HCT116 (cell line): ENCODE data around the gene EPHA3. TPM values are rescaled to one million over a fixed set of nuclear protein-coding genes. Genes with fewer than 3 reads are reported as not detected.

Source experiments
- ATAC-seq: fragments of 200-7000 bp; cut with Tn5 transposase; 2 replicates; pipeline ENCODE4 v1.9.1; 2020; ENCODE audit warnings: mild to moderate bottlenecking, moderate library complexity
- BruUV-seq: library from RNA; stranded (reverse); fragments of 400-500 nt; replicated peaks from 2 replicates; lab custom pipeline; 2021; lab: Mats Ljungman, UMichigan
- CTCF ChIA-PET: fragments of 300-600 bp; sonication (Branson Sonifier 250); formaldehyde crosslinking; loops from one replicate; lab custom pipeline; 2021; ENCODE audit warnings: antibody characterized with exemption; lab: Charles Lee
- POLR2A ChIA-PET: fragments of 300-600, 350-600 bp; sonication (Branson Sonifier 250); formaldehyde crosslinking; loops from one replicate; lab custom pipeline; 2021; ENCODE audit warnings: antibody characterized with exemption; lab: Charles Lee
- RAD21 ChIA-PET, 2 experiments: fragments of 300-600 bp; sonication (Branson Sonifier 250); formaldehyde crosslinking; loops; one replicate each; lab custom pipeline; 2023; ENCODE audit warnings: low total read pairs in 2 of 2; ENCODE audit not compliant: uncharacterized antibody in 2 of 2, unreplicated experiment in 2 of 2, low non-redundant PET in 1 of 2; lab: Charles Lee
- DNase-seq: peaks from one replicate; pipeline ENCODE4 v3.0.0-alpha.2; 2010; ENCODE audit warnings: low read depth, low spot score
- H2AFZ ChIP-seq: fragments of 200-600 bp; shearing (Covaris generic), sonication (generic); 2 replicates; pipeline ENCODE4 v1.6.1; 2017; ENCODE audit warnings: low read depth, mixed run types, mixed read lengths, antibody characterized with exemption, low read length; ENCODE audit not compliant: poor library complexity, severe bottlenecking
- H3K27ac ChIP-seq: 2 replicates; pipeline ENCODE4 v1.5.1; 2012; ENCODE audit warnings: low read depth, low read length
- H3K27me3 ChIP-seq: fragments of 200-600 bp; sonication (generic); 2 replicates; pipeline ENCODE4 v1.6.1; 2016; ENCODE audit warnings: mixed run types, low read length, mixed read lengths; ENCODE audit not compliant: insufficient read depth
- H3K36me3 ChIP-seq, 2 experiments: fragments of 200-500 bp in 1 of 2; fragments of 200-600 bp in 1 of 2; sonication (Bioruptor generic) in 1 of 2; sonication (generic) in 1 of 2; 2 replicates each; pipeline versions ENCODE4 v1.5.1 to v1.6.1; 2014 to 2016; ENCODE audit warnings: low read length in 2 of 2, inconsistent platforms in 1 of 2, mixed read lengths in 1 of 2, mixed run types in 1 of 2; ENCODE audit not compliant: insufficient read depth in 2 of 2, control insufficient read depth in 1 of 2
- H3K4me1 ChIP-seq, 2 experiments: fragments of 200-600 bp in 1 of 2; sonication (generic) in 1 of 2; 2 replicates each; pipeline versions ENCODE4 v1.5.1 to v1.6.1; 2012 to 2017; ENCODE audit warnings: low read length in 2 of 2, inconsistent platforms in 1 of 2, mild to moderate bottlenecking in 1 of 2, mixed read lengths in 1 of 2, mixed run types in 1 of 2, moderate library complexity in 1 of 2; ENCODE audit not compliant: insufficient read depth in 2 of 2, control insufficient read depth in 1 of 2
- H3K4me2 ChIP-seq: fragments of 200-600 bp; sonication (generic); 2 replicates; pipeline ENCODE4 v1.6.1; 2017; ENCODE audit warnings: mixed run types, low read length, mixed read lengths
- H3K4me3 ChIP-seq, 2 experiments: fragments of 200-600 bp in 1 of 2; sonication (generic) in 1 of 2; replicated peaks in 1 of 2; 2 replicates each; pipeline ENCODE4 v1.5.1; 2011 to 2016; ENCODE audit warnings: low read length in 2 of 2, control low read depth in 1 of 2, low read depth in 1 of 2, mild to moderate bottlenecking in 1 of 2, mixed read lengths in 1 of 2, mixed run types in 1 of 2
- H3K79me2 ChIP-seq: fragments of 200-600 bp; sonication (generic); 2 replicates; pipeline ENCODE4 v1.6.1; 2017; ENCODE audit warnings: mild to moderate bottlenecking, mixed run types, low read length, moderate library complexity, mixed read lengths; ENCODE audit not compliant: insufficient read depth
- H3K9ac ChIP-seq: fragments of 200-600 bp; sonication (generic); 2 replicates; pipeline ENCODE4 v1.6.1; 2016; ENCODE audit warnings: low read length, mixed read lengths
- H3K9me2 ChIP-seq: fragments of 200-600 bp; sonication (generic), shearing (Covaris generic); 2 replicates; pipeline ENCODE4 v1.6.1; 2017; ENCODE audit warnings: mixed run types, mild to moderate bottlenecking, moderate library complexity; ENCODE audit not compliant: insufficient read depth
- H3K9me3 ChIP-seq, 2 experiments: fragments of 200-500 bp in 1 of 2; fragments of 200-600 bp in 1 of 2; sonication (Bioruptor generic) in 1 of 2; sonication (generic) in 1 of 2; 2 replicates each; pipeline ENCODE4 v1.6.1; 2014 to 2017; ENCODE audit warnings: low read length in 2 of 2, mixed read lengths in 2 of 2, inconsistent platforms in 1 of 2, low read depth in 1 of 2, mild to moderate bottlenecking in 1 of 2, mixed run types in 1 of 2, moderate library complexity in 1 of 2; ENCODE audit not compliant: control insufficient read depth in 1 of 2, insufficient read depth in 1 of 2
- H4K20me1 ChIP-seq: fragments of 200-600 bp; sonication (generic), shearing (Covaris generic); 2 replicates; pipeline ENCODE4 v1.6.1; 2017; ENCODE audit warnings: mixed run types, mild to moderate bottlenecking, moderate library complexity; ENCODE audit not compliant: insufficient read depth
- ATF3 ChIP-seq: IDR thresholded peaks from 2 replicates; pipeline ENCODE4 v1.6.1; 2012
- EGR1 ChIP-seq: IDR thresholded peaks from 2 replicates; pipeline ENCODE4 v1.6.1; 2012; ENCODE audit warnings: low read depth
- EZH2phosphoT487 ChIP-seq: fragments of 200-600 bp; IDR thresholded peaks from 2 replicates; pipeline ENCODE4 v1.6.1; 2018; ENCODE audit warnings: antibody characterized with exemption, borderline replicate concordance
- FOSL1 ChIP-seq: IDR thresholded peaks from 2 replicates; pipeline ENCODE4 v1.6.1; 2012; ENCODE audit warnings: low read depth
- RAD21 ChIP-seq: IDR thresholded peaks from 2 replicates; pipeline ENCODE4 v1.6.1; 2012; ENCODE audit warnings: low read depth, mild to moderate bottlenecking
- YY1 ChIP-seq: IDR thresholded peaks from 2 replicates; pipeline ENCODE4 v1.6.1; 2011; ENCODE audit warnings: low read length, low read depth, moderate library complexity, mild to moderate bottlenecking; ENCODE audit not compliant: insufficient replicate concordance; ENCODE audit errors: extremely low read depth
- ZBTB33 ChIP-seq: IDR thresholded peaks from 2 replicates; pipeline ENCODE4 v1.6.1; 2011; ENCODE audit warnings: mild to moderate bottlenecking, low read length, moderate library complexity; ENCODE audit not compliant: insufficient replicate concordance; ENCODE audit errors: extremely low read depth
- ZNF274 ChIP-seq: fragments of 200-500 bp; sonication (Bioruptor generic); IDR thresholded peaks from 2 replicates; pipeline ENCODE4 v1.6.1; 2014; ENCODE audit warnings: mild to moderate bottlenecking, low read depth, low read length, inconsistent platforms
- intact Hi-C: fragments of 100-400 bp; cut with micrococcal nuclease; formaldehyde crosslinking; loops from 2 replicates; pipeline ENCODE4 v1.10.0; 2022
- total RNA-seq: library from RNA; stranded (reverse); gene quantifications from one replicate; pipeline ENCODE4 v1.2.1, GENCODE V29; 2021; ENCODE audit not compliant: unreplicated experiment
- TF ChIP-seq, protein P1 (sequence below): IDR thresholded peaks from 2 replicates; pipeline ENCODE4 v1.6.1; 2012; ENCODE audit warnings: low read depth
- TF ChIP-seq, protein P2 (sequence below): IDR thresholded peaks from 2 replicates; pipeline ENCODE4 v1.6.1; 2012

Gene EPHA3
- total RNA-seq, 1 experiment from 2014 or later, result not detected

DNA sequence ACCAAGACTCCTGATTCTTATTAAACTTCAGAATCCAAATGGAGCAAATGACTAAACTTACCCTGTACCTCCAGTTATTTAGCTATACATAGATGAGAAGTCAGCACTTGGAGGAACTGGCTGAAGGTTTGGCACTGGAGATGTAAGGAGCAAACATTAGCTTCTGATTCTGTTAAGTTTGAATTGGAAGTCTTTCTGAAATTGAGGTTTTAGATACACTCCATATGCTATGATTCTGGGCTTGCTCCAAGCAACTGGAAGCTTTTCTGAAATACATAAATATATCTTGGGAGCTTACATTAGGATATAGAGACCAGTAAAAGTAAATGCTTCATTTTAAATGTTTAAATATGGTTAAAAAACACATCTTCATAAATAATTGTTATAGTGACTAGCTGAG is 333.7 kb downstream of the EPHA3 start:
- H4K20me1 ChIP-seq, result no peaks in the 10 kb centered on the region
- no peak overlapping the region for H2AFZ ChIP-seq
- H3K4me3 ChIP-seq, result no peak overlapping the region
- no peaks in the 10 kb centered on the region for H3K9me2 ChIP-seq
- no peaks in the 10 kb centered on the region for H3K27me3 ChIP-seq
- POLR2A ChIA-PET, result no interaction called here
- H3K79me2 ChIP-seq, result no peaks in the 10 kb centered on the region
- CTCF ChIA-PET, result no interaction called here
- no peak for TF ChIP-seq ZBTB33
- no peak for TF ChIP-seq EGR1
- TF ChIP-seq FOSL1, result no peak
- no peak for TF ChIP-seq ATF3
- no peak overlapping the region for H3K27ac ChIP-seq
- peaks cover 18 to 19% of the 10 kb centered on the region in 2 experiments; a peak in 2 of 4 replicates for H3K9me3 ChIP-seq
- no peak overlapping the region for H3K9ac ChIP-seq
- DNase-seq (no peak), ATAC-seq (no peak)
- H3K4me2 ChIP-seq, result no peak overlapping the region
- H3K36me3 ChIP-seq, result no peaks in the 10 kb centered on the region
- BruUV-seq, result no TSS peak
- H3K4me1 ChIP-seq, result no peaks in the 10 kb centered on the region
- RAD21 ChIA-PET, result no interaction called here
- intact Hi-C loops, result no loop called here

DNA sequence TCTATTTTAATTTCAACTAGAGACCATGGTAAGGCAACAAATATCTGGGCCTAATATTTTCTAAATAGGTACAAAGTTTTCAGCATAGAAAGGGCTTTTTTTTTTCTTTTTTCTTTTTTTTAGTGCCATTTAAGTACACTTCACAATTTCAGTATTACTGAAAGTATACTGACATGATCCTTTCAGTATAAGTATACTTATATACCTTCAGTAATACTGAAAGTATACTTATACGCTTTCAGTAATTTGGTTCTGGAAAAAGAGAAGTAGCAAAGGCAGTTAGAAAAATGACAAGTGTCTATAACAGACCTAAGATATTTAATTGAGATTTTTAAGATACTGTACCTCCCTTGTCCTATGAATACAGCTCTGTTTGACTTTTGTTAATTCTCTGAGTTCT is 339.2 kb downstream of the EPHA3 start:
- H3K4me1 ChIP-seq, result no peaks in the 10 kb centered on the region
- no peaks in the 10 kb centered on the region for H3K9me2 ChIP-seq
- H2AFZ ChIP-seq, result no peak overlapping the region
- CTCF ChIA-PET, result no interaction called here
- POLR2A ChIA-PET, result no interaction called here
- TF ChIP-seq, protein P1, sequence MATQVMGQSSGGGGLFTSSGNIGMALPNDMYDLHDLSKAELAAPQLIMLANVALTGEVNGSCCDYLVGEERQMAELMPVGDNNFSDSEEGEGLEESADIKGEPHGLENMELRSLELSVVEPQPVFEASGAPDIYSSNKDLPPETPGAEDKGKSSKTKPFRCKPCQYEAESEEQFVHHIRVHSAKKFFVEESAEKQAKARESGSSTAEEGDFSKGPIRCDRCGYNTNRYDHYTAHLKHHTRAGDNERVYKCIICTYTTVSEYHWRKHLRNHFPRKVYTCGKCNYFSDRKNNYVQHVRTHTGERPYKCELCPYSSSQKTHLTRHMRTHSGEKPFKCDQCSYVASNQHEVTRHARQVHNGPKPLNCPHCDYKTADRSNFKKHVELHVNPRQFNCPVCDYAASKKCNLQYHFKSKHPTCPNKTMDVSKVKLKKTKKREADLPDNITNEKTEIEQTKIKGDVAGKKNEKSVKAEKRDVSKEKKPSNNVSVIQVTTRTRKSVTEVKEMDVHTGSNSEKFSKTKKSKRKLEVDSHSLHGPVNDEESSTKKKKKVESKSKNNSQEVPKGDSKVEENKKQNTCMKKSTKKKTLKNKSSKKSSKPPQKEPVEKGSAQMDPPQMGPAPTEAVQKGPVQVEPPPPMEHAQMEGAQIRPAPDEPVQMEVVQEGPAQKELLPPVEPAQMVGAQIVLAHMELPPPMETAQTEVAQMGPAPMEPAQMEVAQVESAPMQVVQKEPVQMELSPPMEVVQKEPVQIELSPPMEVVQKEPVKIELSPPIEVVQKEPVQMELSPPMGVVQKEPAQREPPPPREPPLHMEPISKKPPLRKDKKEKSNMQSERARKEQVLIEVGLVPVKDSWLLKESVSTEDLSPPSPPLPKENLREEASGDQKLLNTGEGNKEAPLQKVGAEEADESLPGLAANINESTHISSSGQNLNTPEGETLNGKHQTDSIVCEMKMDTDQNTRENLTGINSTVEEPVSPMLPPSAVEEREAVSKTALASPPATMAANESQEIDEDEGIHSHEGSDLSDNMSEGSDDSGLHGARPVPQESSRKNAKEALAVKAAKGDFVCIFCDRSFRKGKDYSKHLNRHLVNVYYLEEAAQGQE, result no peak
- TF ChIP-seq YY1, result no peak
- TF ChIP-seq, protein P2, sequence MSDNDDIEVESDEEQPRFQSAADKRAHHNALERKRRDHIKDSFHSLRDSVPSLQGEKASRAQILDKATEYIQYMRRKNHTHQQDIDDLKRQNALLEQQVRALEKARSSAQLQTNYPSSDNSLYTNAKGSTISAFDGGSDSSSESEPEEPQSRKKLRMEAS, result no peak
- TF ChIP-seq ZNF274, result no peak
- no peak for TF ChIP-seq EGR1
- no peak for TF ChIP-seq EZH2phosphoT487
- TF ChIP-seq ZBTB33, result no peak
- no peak for TF ChIP-seq RAD21
- no peaks in the 10 kb centered on the region for H3K36me3 ChIP-seq
- H3K27ac ChIP-seq, result no peak overlapping the region
- no peak overlapping the region for H3K9ac ChIP-seq
- no peaks in the 10 kb centered on the region for H4K20me1 ChIP-seq
- no TSS peak for BruUV-seq
- H3K27me3 ChIP-seq, result no peaks in the 10 kb centered on the region
- H3K4me3 ChIP-seq, result no peak overlapping the region
- H3K79me2 ChIP-seq, result no peaks in the 10 kb centered on the region
- ATAC-seq, result no peak
- intact Hi-C loops, result no loop called here
- RAD21 ChIA-PET, result no interaction called here
- H3K9me3 ChIP-seq, result peaks cover 16 to 17% of the 10 kb centered on the region in 2 experiments; a peak in 2 of 4 replicates
- no peak for DNase-seq
- no peak overlapping the region for H3K4me2 ChIP-seq
